CD4-positive, alpha-beta memory T cell (primary cell): ENCODE results near the gene PDCD2L. TPM values are rescaled to one million over a fixed set of nuclear protein-coding genes. Genes with fewer than 3 reads are reported as not detected.

Experiments used
- CTCF ChIA-PET: fragments of 350-600 bp; sonication (Branson Sonifier 250); formaldehyde crosslinking; loops from one replicate; lab custom pipeline; 2021; ENCODE audit warnings: inconsistent platforms; ENCODE audit not compliant: partially characterized antibody; lab: Charles Lee
- POLR2A ChIA-PET: fragments of 350-600 bp; sonication (Branson Sonifier 250); formaldehyde crosslinking; loops from one replicate; lab custom pipeline; 2021; ENCODE audit not compliant: partially characterized antibody; lab: Charles Lee
- DNase-seq, 5 donors: peaks; one replicate each; pipeline versions ENCODE4 v3.0.0 to v3.0.0-alpha.2; 2020 to 2022; ENCODE audit warnings: mixed read lengths in 1 of 5
- H3K27ac ChIP-seq: one replicate; pipeline ENCODE4 v1.7.0; 2013; ENCODE audit warnings: low read depth, low read length
- H3K27me3 ChIP-seq: 2 replicates; pipeline ENCODE4 v1.7.0; 2013; ENCODE audit warnings: mild to moderate bottlenecking, low read length, moderate library complexity; ENCODE audit not compliant: insufficient read depth
- H3K36me3 ChIP-seq: 2 replicates; pipeline ENCODE4 v1.7.0; 2013; ENCODE audit warnings: mild to moderate bottlenecking, low read length, moderate library complexity; ENCODE audit not compliant: insufficient read depth
- H3K4me1 ChIP-seq: 2 replicates; pipeline ENCODE4 v1.7.0; 2013; ENCODE audit warnings: mild to moderate bottlenecking, low read length, moderate library complexity; ENCODE audit not compliant: insufficient read depth
- H3K4me3 ChIP-seq, 2 donors: one replicate each; pipeline ENCODE4 v1.7.0; 2013; ENCODE audit warnings: low read length in 2 of 2, mild to moderate bottlenecking in 1 of 2
- H3K9me3 ChIP-seq, 2 donors: one replicate each; pipeline ENCODE4 v1.7.0; 2013; ENCODE audit warnings: low read length in 2 of 2, control low read depth in 1 of 2; ENCODE audit not compliant: control insufficient read depth in 1 of 2
- H3K27ac Mint-ChIP-seq, 7 donors: one replicate each; pipeline ENCODE4 v1.8.0; 2020 to 2021; ENCODE audit warnings: mixed read lengths in 7 of 7, mild to moderate bottlenecking in 6 of 7, inconsistent platforms in 3 of 7, moderate library complexity in 3 of 7
- H3K27me3 Mint-ChIP-seq, 2 donors: one replicate each; pipeline ENCODE4 v1.8.0; 2020 to 2021; ENCODE audit warnings: mixed read lengths in 2 of 2
- H3K36me3 Mint-ChIP-seq, 2 donors: one replicate each; pipeline ENCODE4 v1.8.0; 2020 to 2021; ENCODE audit warnings: mixed read lengths in 2 of 2, inconsistent platforms in 1 of 2, mild to moderate bottlenecking in 1 of 2
- H3K4me1 Mint-ChIP-seq, 4 donors: one replicate each; pipeline ENCODE4 v1.8.0; 2020 to 2021; ENCODE audit warnings: mixed read lengths in 4 of 4, mild to moderate bottlenecking in 1 of 4
- H3K4me3 Mint-ChIP-seq, 8 donors: one replicate each; pipeline ENCODE4 v1.8.0; 2020 to 2021; ENCODE audit warnings: mixed read lengths in 8 of 8, mild to moderate bottlenecking in 7 of 8, moderate library complexity in 6 of 8, inconsistent platforms in 3 of 8
- H3K9me3 Mint-ChIP-seq, 8 donors: one replicate each; pipeline ENCODE4 v1.8.0; 2020 to 2021; ENCODE audit warnings: mixed read lengths in 8 of 8, mild to moderate bottlenecking in 5 of 8, inconsistent platforms in 3 of 8, moderate library complexity in 1 of 8
- intact Hi-C: fragments of 100-400 bp; cut with micrococcal nuclease; formaldehyde crosslinking; loops from one replicate; pipeline ENCODE4 v1.15.1; 2023
- polyA plus RNA-seq, 2 donors: library from polyadenylated mRNA; unstranded; fragments of 300-500 nt; fragmentation: Illumina TruSeq; gene quantifications; one replicate each; pipeline ENCODE4 v1.2.3, GENCODE V29; 2021
- total RNA-seq, 2 experiments: library from RNA; stranded (reverse); gene quantifications; one replicate each; pipeline ENCODE4 v1.2.3, GENCODE V29; 2021

PDCD2L gene
- total and polyA plus RNA-seq, 4 experiments from 2014 or later = 8.8 to 18.9 (median 11.9) TPM

- POLR2A ChIA-PET = interaction anchor here (1.6 kb wide), 1 partner anchor 25 kb away, joined by 7 read pairs; the partner anchor contains the start of gene PDCD2L
Measured at GRCh38 chr19:34429553-34429952, 25.4 kb downstream of the PDCD2L start.

DNA sequence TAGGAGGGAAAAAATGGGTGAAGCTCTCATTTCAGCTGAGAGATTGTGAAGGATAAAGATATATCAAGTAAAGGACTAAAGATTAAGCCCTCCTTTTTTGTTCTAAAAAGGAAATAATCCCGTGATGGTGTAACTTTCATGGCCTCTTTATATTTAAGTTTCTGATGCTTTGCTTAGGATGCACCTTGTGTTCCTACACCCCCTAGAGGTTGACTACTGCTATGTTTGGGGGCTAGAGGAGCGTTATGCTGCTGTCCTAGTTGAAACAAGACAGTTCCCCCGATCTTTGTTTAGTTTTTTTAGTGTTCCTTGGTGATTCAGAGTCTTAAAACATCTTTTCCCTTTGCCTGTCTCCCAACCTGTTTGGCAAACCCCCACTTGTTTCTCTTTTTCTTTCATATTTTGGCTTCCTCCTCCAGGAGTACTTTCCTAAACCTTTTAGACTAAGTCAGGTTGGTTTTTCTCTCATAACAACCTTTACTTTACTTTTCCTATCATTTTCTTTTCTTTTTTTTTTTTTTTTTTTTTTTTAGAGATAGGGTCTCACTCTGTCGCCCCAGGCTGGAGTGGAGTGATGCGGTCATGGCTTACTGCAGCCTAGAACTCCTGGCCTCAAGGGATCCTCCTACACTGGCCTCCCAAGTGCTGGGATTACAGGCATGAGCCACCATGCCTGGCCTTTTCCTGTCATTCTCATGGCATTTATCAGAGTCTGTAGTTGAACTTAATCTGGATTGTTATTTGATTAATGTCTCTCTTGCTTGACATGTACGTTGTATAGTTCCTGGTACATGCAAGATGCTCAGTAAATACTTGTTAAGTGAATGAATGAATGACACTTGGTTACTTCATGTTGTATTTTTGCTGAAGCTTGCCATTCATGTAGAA is 26.8 kb downstream of the PDCD2L start:
- DNase-seq = peak; percentile 60 to 72 (median 66)
- peaks cover 27% of the 10 kb centered on the region for H3K36me3 ChIP-seq

More at GRCh38 chr19:34429553-34429952, 25.4 kb downstream of the PDCD2L start:
- CTCF ChIA-PET = interaction anchor here (1.4 kb wide), 1 partner anchor 70 kb away, joined by 16 read pairs; no protein-coding TSS in a partner anchor
- intact Hi-C loops = loop anchor here (10.0 kb wide), 1 partner anchor 255 kb away; the partner anchor contains the start of gene LSM14A
- Histone ChIP-seq H3K4me3 (no peak overlapping the region), H3K27me3 (no peaks in the 10 kb centered on the region), H3K4me1 (peaks cover 38% of the 10 kb centered on the region), H3K36me3 (peaks cover 15% of the 10 kb centered on the region), H3K27ac (no peak overlapping the region), H3K9me3 (no peaks in the 10 kb centered on the region)
- Mint-ChIP-seq H3K9me3 (no peaks in the 10 kb centered on the region), H3K27me3 (no peaks in the 10 kb centered on the region), H3K27ac (peak overlapping the region in 6 of 7 donors; percentile 53 to 98 (median 94)), H3K4me1 (peaks cover 20 to 42% (median 31%) of the 10 kb centered on the region in 4 donors), H3K4me3 (peak overlapping the region; percentile 67 to 98 (median 97)), H3K36me3 (peaks cover 13 to 33% of the 10 kb centered on the region in 2 donors)
- no peak for DNase-seq

DNA sequence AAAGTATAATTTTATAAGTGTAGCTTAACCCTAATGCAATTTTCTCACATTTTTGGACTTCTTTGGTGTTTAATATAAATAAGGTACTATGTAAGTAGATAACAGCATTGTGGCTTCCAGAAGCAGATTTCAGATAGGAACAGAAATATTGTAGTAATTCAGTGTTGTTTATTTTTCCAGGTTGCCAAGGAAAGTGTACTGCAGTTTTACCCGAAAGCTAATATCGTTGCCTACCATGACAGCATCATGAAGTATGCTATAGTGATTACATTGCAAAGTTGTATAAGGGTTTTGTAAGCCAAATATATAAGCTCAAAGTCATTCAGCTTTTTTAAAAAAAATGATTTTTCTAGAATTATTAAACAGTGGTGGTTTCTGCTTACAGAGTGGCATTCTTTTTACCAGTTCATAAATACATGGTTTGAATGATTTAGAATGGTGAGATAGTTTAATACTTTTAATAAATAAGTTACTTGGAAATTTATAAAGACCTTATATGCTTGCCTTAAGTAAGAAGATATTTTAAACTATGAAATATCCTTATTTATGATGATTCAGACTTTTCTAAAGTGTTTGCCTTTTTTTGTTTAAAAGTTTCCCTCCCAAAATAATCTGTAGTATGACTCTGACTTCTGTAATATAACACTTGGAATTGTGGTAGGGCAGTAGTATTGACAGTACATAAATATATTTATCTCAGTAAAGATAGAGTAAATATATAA is 27.6 kb downstream of the PDCD2L start:
- Mint-ChIP-seq H3K4me1 (peaks cover 20 to 42% (median 31%) of the 10 kb centered on the region in 4 donors), H3K36me3 (peaks cover 15 to 47% of the 10 kb centered on the region in 2 donors), H3K9me3 (no peaks in the 10 kb centered on the region), H3K4me3 (no peak overlapping the region), H3K27ac (no peak overlapping the region), H3K27me3 (no peaks in the 10 kb centered on the region)
- Histone ChIP-seq H3K9me3 (no peaks in the 10 kb centered on the region), H3K27ac (no peak overlapping the region), H3K4me3 (no peak overlapping the region), H3K4me1 (peaks cover 38% of the 10 kb centered on the region), H3K36me3 (peaks cover 32% of the 10 kb centered on the region), H3K27me3 (no peaks in the 10 kb centered on the region)
- intact Hi-C loops = loop anchor here (2.0 kb wide), 2 partner anchors 69 to 95 kb away; no protein-coding TSS in a partner anchor
- no peak for DNase-seq
- POLR2A ChIA-PET = no interaction called here
- CTCF ChIA-PET = interaction anchor here (0.9 to 2.3 kb wide), 7 partner anchors 11 to 654 kb away, joined by 3 to 13 read pairs (median 3); no protein-coding TSS in a partner anchor

More for the DNA sequence above, 26.8 kb downstream of the PDCD2L start:
- Mint-ChIP-seq H3K27me3 (no peaks in the 10 kb centered on the region), H3K36me3 (peaks cover 15 to 42% of the 10 kb centered on the region in 2 donors), H3K27ac (peak overlapping the region; percentile 53 to 93 (median 75)), H3K4me3 (peak overlapping the region; percentile 67 to 98 (median 79)), H3K9me3 (no peaks in the 10 kb centered on the region), H3K4me1 (peaks cover 20 to 42% (median 31%) of the 10 kb centered on the region in 4 donors)
- Histone ChIP-seq H3K27ac (no peak overlapping the region), H3K4me3 (peak overlapping the region in 1 of 2 donors; percentile 21), H3K4me1 (peaks cover 38% of the 10 kb centered on the region), H3K9me3 (no peaks in the 10 kb centered on the region), H3K27me3 (no peaks in the 10 kb centered on the region)
- ChIA-PET CTCF (interaction anchor here (0.8 to 2.3 kb wide), 14 partner anchors 10 to 653 kb away, joined by 3 to 16 read pairs (median 3); no protein-coding TSS in a partner anchor), POLR2A (interaction anchor here (1.6 kb wide), 1 partner anchor 26 kb away, joined by 7 read pairs; the partner anchor contains the start of gene PDCD2L)
- intact Hi-C loops = loop anchor here (1.0 to 2.0 kb wide), 3 partner anchors 70 to 94 kb away; no protein-coding TSS in a partner anchor

GRCh38 chr19:34432797-34433196 is 28.6 kb downstream of the PDCD2L start:
- Histone ChIP-seq H3K27ac (no peak overlapping the region), H3K9me3 (no peaks in the 10 kb centered on the region), H3K4me1 (peaks cover 34% of the 10 kb centered on the region), H3K36me3 (peaks cover 40% of the 10 kb centered on the region), H3K4me3 (no peak overlapping the region), H3K27me3 (no peaks in the 10 kb centered on the region)
- no peak for DNase-seq
- Mint-ChIP-seq H3K36me3 (peaks cover 18 to 51% of the 10 kb centered on the region in 2 donors), H3K4me3 (no peak overlapping the region), H3K27me3 (no peaks in the 10 kb centered on the region), H3K27ac (peak overlapping the region in 3 of 7 donors; percentile 55 to 65 (median 56)), H3K9me3 (no peaks in the 10 kb centered on the region), H3K4me1 (peaks cover 20 to 40% (median 30%) of the 10 kb centered on the region in 4 donors)
- CTCF ChIA-PET = interaction anchor here (1.4 to 1.5 kb wide), 2 partner anchors 17 to 22 kb away, joined by 3 to 4 read pairs; no protein-coding TSS in a partner anchor
- intact Hi-C loops = no loop called here
- POLR2A ChIA-PET = no interaction called here

GRCh38 chr19:34436716-34437115 is 32.5 kb downstream of the PDCD2L start:
- POLR2A ChIA-PET = no interaction called here
- Histone ChIP-seq H3K4me1 (peaks cover 4% of the 10 kb centered on the region), H3K4me3 (no peak overlapping the region), H3K36me3 (peaks cover 63% of the 10 kb centered on the region), H3K9me3 (no peaks in the 10 kb centered on the region), H3K27me3 (no peaks in the 10 kb centered on the region), H3K27ac (no peak overlapping the region)
- Mint-ChIP-seq H3K4me1 (peaks cover 6 to 11% (median 8%) of the 10 kb centered on the region in 4 donors), H3K4me3 (no peak overlapping the region), H3K27me3 (no peaks in the 10 kb centered on the region), H3K27ac (peak overlapping the region in 1 of 7 donors; percentile 53), H3K9me3 (no peaks in the 10 kb centered on the region), H3K36me3 (peaks cover 34 to 65% of the 10 kb centered on the region in 2 donors)
- DNase-seq = no peak
- intact Hi-C loops = no loop called here
- CTCF ChIA-PET = no interaction called here

GRCh38 chr19:34448191-34448590 is 44.0 kb downstream of the PDCD2L start:
- no peak overlapping the region for H3K27ac ChIP-seq
- H3K9me3 ChIP-seq = no peaks in the 10 kb centered on the region
- peaks cover 62% of the 10 kb centered on the region for H3K36me3 ChIP-seq
- H3K27ac Mint-ChIP-seq = peak overlapping the region in 2 of 7 donors; percentile 16 to 28
- H3K4me3 Mint-ChIP-seq = no peak overlapping the region
- no peak overlapping the region for H3K4me3 ChIP-seq
- intact Hi-C loops = no loop called here
- ChIA-PET POLR2A (no interaction called here), CTCF (no interaction called here)
- peaks cover 0 to 13% (median 5%) of the 10 kb centered on the region in 4 donors for H3K4me1 Mint-ChIP-seq
- H3K27me3 ChIP-seq = no peaks in the 10 kb centered on the region
- no peak for DNase-seq
- H3K4me1 ChIP-seq = no peaks in the 10 kb centered on the region
- H3K27me3 Mint-ChIP-seq = no peaks in the 10 kb centered on the region
- peaks cover 65 to 79% of the 10 kb centered on the region in 2 donors for H3K36me3 Mint-ChIP-seq
- no peaks in the 10 kb centered on the region for H3K9me3 Mint-ChIP-seq
